ENCODE data around the gene ASTN2.

DNA sequence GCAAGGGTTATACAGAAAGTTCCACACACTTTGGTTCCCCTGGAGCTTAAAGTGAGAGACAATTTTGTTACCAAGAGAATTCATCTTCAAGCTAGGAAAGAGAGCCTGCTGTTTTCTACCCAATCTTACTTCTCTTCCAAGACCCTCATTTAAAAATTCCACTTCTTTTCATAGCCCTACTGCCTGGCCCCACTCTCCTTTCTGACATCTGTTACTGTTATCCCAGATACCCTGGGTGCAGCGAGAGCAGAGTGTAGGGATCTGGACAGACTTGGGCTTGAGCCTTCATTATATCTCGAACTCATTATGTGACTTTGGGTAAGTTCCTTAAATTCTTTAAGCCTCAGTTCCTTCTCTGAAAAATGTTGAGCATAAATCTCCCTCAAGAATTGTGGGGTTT lies 263.1 kb downstream of the ASTN2 start:
- no peak for TF ChIP-seq CTCF (IDR thresholded peaks at IDR 0.05)
- no peak for TF ChIP-seq POLR2A (IDR thresholded peaks at IDR 0.05)
- TF ChIP-seq EP300 (IDR thresholded peaks at IDR 0.05) = no peak
